NCI-H82 treated with DMSO at 0.1 percent for 48 hours (cell line): ENCODE measurements around the gene KNTC1.
A peak's percentile ranks its signal among the peaks of the same experiment; 100 is the strongest.
"Not testable (repeated sequence)": the region's sequence is repeated elsewhere in the genome, so short reads cannot be mapped to it uniquely, and the experiment has no call there.

Experiments
- DNase-seq: peaks from one replicate; lab custom pipeline; 2025; ENCODE audit not compliant: unreplicated experiment; lab: John Stamatoyannopoulos, UW

KNTC1 gene

DNA sequence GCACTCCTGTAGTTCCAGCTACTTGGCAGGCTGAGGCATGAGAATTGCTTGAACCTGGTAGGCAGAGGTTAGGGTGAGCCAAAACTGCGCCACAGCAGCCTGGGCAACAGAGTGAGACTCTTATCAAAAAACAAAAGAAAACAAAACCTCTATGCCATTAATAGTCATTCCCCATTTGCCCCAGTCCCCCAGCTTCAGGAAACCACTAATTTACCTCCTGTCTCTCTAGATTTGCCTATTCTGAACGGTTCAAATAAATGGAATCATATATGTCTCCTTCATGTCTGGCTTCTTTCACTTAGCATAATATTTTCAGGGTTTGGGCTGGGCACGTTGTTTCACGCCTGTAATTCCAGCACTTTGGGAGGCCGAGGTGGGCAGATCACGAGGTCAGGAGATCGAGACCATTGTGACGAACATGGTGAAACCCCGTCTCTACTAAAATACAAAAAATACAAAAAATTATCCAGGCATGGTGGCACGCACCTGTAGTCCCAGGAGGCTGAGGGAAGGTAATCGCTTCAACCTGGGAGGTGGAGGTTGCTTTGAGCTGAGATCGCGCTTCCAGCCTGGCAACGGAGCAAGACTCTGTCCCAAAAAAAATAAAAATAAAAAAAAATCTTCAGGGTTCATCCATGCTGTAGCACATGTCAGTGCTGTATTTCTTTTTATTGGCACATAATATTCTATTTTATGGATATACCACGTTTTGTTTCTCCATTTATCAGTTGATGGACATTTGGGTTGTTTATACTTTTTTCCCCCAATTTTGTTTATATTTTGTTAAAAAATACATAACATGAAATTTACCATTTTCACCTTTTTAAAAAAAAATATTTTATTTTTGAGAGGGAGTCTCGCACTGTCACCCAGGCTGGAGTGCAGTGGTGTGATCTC is 31.9 kb downstream of the KNTC1 start:
- DNase-seq = no peak

GRCh38 chr12:122560138-122560537 is 33.1 kb downstream of the KNTC1 start:
- DNase-seq = no peak

GRCh38 chr12:122563361-122563760 is 36.3 kb downstream of the KNTC1 start:
- DNase-seq = no peak

GRCh38 chr12:122566816-122567215 is 39.8 kb downstream of the KNTC1 start:
- not testable (repeated sequence) for DNase-seq

DNA sequence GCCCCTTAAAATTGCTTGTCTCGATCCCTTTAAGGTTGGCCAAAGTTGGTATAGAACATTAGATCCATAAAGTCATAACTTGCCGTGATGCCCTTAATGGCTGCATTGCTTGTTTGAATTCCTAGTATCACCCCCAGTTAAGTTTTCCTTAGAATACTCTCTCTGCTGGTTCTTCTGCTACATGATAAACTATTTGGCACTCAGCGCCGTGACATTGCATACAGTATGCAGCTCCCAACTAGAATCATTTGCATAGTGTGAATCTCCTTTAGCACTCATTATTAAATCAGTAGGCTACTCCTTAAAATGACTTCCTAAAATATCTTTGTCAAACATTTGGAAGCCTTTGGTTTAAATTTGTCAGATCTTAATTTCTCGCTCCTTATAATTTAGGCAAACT is 42.2 kb downstream of the KNTC1 start:
- DNase-seq = no peak

DNA sequence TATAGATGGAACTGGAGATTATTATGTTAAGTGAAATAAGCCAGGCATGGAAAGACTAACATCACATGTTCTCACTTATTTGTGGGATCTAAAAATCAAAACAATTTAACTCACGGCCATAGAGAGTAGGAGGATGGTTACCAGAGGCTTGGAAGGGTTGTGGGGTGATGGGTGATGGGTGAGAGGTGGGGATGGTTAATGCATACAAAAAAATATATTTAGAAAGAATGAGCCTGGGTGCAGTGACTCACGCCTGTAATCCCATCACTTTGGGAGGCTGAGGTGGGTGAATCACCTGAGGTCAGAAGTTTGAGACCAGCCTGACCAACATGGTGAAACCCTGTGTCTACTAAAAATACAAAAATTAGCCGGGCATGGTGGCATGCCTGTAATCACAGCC is 43.0 kb downstream of the KNTC1 start:
- DNase-seq = not testable (repeated sequence)

- DNase-seq = peak; percentile 60
Measured at GRCh38 chr12:122571821-122572220, 44.8 kb downstream of the KNTC1 start.

- DNase-seq = not testable (repeated sequence)
Measured at GRCh38 chr12:122583294-122583693, 56.2 kb downstream of the KNTC1 start.

DNA sequence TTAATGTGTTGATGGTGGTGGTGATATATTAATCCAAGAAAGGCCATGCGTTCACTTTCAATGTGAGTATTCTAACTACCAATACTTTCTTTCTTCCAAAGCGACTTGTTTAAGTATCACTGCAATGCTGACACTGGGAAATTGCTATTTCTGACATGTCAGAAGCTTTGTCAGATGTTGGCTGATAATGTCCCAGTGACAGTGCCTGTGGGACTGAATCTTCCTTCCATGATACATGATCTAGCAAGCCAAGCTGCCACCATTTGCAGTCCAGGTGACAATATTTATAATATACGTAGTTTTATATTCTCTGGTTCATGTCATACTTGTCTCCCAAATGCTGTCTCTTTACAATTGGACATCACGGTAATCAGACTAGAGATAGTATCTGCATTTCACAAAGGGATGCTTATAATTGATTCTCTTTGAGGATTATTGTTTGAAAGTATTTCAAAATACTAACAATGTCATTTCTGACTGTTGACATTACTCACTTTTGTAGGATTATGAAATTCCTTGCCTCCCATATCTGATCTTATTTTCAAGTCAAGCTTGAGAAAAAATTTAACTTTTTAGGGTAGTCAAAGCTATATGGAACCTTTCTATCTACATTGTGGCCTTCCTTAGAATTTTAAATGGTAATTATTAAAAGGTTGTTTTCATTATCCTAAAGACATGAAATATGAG is 57.3 kb downstream of the KNTC1 start:
- no peak for DNase-seq

DNA sequence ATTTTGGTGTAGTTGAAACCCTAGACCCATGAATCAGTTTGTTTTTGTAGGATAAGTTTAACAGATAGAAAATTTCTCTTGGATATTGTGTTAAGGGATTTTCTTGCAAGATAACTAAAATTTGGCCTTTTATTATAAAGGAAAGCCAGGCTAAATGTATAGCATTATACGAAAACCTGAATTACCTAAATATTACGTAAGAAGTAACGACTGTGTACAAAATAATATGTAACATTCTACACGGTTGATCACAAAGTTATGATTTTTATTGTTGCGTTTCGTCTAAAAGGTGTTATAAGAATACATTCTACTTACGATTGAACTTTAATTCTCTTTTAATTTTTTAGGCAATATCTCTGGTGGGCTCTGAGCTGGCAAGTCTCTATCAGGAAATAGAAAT is 63.9 kb downstream of the KNTC1 start:
- no peak for DNase-seq

DNA sequence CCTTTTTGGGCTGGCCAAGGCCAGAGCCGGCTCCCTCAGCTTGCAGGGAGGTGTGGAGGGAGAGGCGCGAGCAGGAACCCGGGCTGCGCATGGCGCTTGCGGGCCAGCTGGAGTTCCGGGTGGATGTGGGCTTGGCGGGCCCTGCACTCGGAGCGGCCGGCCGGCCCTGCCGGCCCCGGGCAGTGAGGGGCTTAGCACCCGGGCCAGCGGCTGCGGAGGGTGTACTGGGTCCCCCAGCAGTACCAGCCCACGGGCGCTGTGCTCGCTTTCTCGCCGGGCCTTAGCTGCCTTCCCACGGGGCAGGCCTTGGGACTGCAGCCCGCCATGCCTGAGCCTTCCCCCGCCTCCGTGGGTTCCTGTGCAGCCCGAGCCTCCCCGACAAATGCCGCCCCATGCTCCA is 64.9 kb downstream of the KNTC1 start:
- DNase-seq = not testable (repeated sequence)

GRCh38 chr12:122592543-122592942 is 65.5 kb downstream of the KNTC1 start:
- DNase-seq = not testable (repeated sequence)

DNA sequence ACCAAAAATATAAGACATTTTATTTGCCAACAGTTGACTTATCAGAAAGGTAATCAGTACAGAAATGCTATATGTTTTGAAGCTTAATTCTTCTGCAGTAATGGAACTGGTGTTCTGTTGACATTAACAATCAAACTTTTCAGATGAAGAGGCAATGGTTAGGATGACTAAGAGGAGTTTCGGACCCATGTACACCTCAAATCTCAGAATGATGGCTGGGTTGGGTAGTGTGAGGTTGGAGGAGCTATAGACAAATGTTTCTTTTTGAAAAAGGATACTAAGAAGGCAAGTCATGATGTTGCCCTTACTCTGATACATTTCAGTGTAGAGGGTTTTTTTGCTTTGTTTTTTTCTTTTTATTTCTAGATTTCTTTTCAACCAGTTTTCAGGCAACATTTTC is 66.9 kb downstream of the KNTC1 start:
- no peak for DNase-seq

- no peak for DNase-seq
Measured at GRCh38 chr12:122596838-122597237, 69.8 kb downstream of the KNTC1 start.

DNA sequence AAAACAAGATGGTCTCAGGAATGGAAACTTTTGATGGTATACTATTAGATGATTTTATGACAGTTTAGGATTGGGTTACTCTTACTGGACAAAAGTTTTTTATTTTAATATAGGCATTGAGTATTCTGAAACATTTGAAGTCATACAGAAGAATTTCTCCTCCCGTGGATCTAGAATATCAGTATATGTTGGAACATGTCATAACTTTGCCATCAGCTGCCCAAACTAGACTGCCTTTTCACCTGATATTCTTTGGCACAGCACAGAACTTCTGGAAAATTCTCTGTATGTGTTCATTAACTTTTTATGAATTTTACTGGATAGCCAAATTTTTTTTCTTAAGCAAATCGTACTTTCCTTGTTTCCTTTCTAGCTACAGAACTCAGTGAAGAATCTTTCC is 75.4 kb downstream of the KNTC1 start:
- DNase-seq = no peak

GRCh38 chr12:122604993-122605392 is 77.9 kb downstream of the KNTC1 start:
- no peak for DNase-seq

GRCh38 chr12:122609732-122610131 is 82.7 kb downstream of the KNTC1 start:
- no peak for DNase-seq

GRCh38 chr12:122610207-122610606 is 83.2 kb downstream of the KNTC1 start:
- no peak for DNase-seq

DNA sequence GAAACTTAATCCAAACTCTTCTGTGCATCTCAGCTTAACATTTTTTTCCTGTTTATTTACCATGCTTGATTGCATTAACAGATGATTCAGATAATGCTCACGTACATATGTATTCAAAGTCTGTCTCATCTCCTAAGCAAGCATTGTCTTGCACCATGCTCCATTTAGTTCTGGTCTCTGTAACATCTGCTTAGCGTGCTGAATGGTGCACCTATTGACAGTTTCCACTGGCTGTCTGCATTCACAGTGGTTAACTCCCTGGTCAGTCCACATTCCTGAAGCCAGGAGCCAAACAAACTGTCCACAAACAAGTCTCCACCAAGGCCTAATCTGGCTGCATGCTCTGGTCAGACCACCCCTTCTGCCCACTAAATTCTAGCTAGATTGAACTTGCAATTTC is 83.9 kb downstream of the KNTC1 start:
- DNase-seq = no peak

DNA sequence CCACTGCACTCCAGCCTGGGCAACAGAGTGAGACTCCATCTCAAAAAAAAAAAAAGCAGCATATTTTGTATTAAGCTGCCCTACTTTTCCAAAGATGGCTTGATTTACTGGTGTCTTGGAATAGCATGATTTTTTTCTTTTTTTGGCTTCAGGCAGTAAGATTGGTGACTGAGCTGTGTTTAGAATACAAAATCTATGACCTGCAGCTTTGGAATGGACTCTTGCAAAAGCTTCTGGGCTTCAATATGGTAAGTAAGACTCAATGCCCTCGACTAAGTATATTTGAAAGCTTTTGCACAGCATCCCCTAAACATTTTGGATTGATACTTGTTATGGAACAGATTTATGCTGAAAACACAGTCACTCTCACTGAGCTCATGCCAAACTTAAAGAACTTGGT is 87.8 kb downstream of the KNTC1 start:
- DNase-seq = no peak

- no peak for DNase-seq
Measured at GRCh38 chr12:122615780-122616179, 88.7 kb downstream of the KNTC1 start.

DNA sequence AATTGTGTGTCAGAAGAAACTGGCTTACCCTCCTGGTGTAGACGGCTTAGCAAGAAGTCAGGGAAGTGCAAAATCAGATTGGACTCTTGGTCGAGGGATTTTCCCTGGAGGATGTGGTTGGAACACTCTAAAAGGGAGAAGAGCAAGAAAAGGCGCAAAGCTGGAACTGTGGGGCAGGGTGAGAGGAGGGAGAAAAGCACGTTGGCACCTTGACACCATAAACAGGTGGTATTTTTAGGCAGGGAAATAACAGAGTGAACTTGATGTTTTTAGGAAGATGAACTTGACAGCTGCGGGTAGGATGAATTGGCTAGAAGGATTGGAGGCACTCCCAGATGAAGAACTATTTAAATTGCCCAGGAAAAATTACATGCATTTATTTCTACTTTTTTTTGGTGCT is 108.4 kb downstream of the KNTC1 start:
- DNase-seq = no peak
